Liver (tissue), 9 donors: Measurements from ENCODE around the gene KCNQ1. TPM values are rescaled to one million over a fixed set of nuclear protein-coding genes. Genes with fewer than 3 reads are reported as not detected.

Source experiments
- DNase-seq: peaks from one replicate; pipeline ENCODE4 v3.0.0-alpha.2; 2017; ENCODE audit warnings: low spot score
- H3K27ac ChIP-seq, 2 donors: one replicate each; pipeline ENCODE4 v1.7.0; 2013; ENCODE audit warnings: inconsistent platforms in 2 of 2, low read length in 2 of 2, control low read depth in 1 of 2, low read depth in 1 of 2, mild to moderate bottlenecking in 1 of 2
- H3K27me3 ChIP-seq, 4 donors: one replicate each; pipeline versions ENCODE4 v1.6.1 to v1.7.0; 2013; ENCODE audit warnings: low read length in 3 of 4, inconsistent platforms in 1 of 4, mild to moderate bottlenecking in 1 of 4, moderate library complexity in 1 of 4; ENCODE audit not compliant: control insufficient read depth in 4 of 4, insufficient read depth in 4 of 4
- H3K36me3 ChIP-seq, 4 donors: one replicate each; pipeline versions ENCODE4 v1.6.1 to v1.7.0; 2013; ENCODE audit warnings: low read length in 3 of 4, mild to moderate bottlenecking in 3 of 4, low read depth in 1 of 4, moderate library complexity in 1 of 4; ENCODE audit not compliant: control insufficient read depth in 4 of 4, insufficient read depth in 3 of 4
- H3K4me1 ChIP-seq, 4 donors: one replicate each; pipeline versions ENCODE4 v1.6.1 to v1.7.0; 2013; ENCODE audit warnings: low read length in 3 of 4, mild to moderate bottlenecking in 3 of 4, moderate library complexity in 1 of 4; ENCODE audit not compliant: control insufficient read depth in 4 of 4, insufficient read depth in 4 of 4
- H3K4me3 ChIP-seq, 3 donors: one replicate each; pipeline versions ENCODE4 v1.6.1 to v1.7.0; 2013; ENCODE audit warnings: low read length in 3 of 3, control low read depth in 1 of 3, low read depth in 1 of 3, mild to moderate bottlenecking in 1 of 3
- H3K9ac ChIP-seq, 2 donors: one replicate each; pipeline ENCODE4 v1.7.0; 2013; ENCODE audit warnings: low read length in 2 of 2, mild to moderate bottlenecking in 2 of 2, moderate library complexity in 2 of 2, control low read depth in 1 of 2, low read depth in 1 of 2
- H3K9me3 ChIP-seq, 4 donors: one replicate each; pipeline versions ENCODE4 v1.6.1 to v1.7.0; 2013; ENCODE audit warnings: low read length in 3 of 4; ENCODE audit not compliant: control insufficient read depth in 4 of 4
- CTCF ChIP-seq: fragments of 150-350 bp; IDR thresholded peaks from 2 replicates; pipeline ENCODE4 v1.5.1; 2017; ENCODE audit warnings: improper control_type of control experiment, low read depth, low read length; ENCODE audit not compliant: missing input control
- EGR1 ChIP-seq, 2 donors: IDR thresholded peaks; 2 replicates each; pipeline ENCODE4 v1.6.1; 2016 to 2018; ENCODE audit warnings: antibody characterized with exemption in 2 of 2, low read depth in 2 of 2
- FOXA1 ChIP-seq: IDR thresholded peaks from 2 replicates; pipeline ENCODE4 v1.6.1; 2016; ENCODE audit warnings: antibody characterized with exemption
- FOXA2 ChIP-seq: IDR thresholded peaks from 2 replicates; pipeline ENCODE4 v1.6.1; 2016; ENCODE audit warnings: antibody characterized with exemption
- GABPA ChIP-seq, 2 donors: IDR thresholded peaks in 1 of 2; conservative IDR thresholded peaks in 1 of 2; 2 replicates each; pipeline ENCODE4 v1.6.1; 2016; ENCODE audit warnings: antibody characterized with exemption in 2 of 2, mild to moderate bottlenecking in 1 of 2, moderate library complexity in 1 of 2
- HNF4A ChIP-seq, 2 donors: conservative IDR thresholded peaks; 2 replicates each; pipeline ENCODE4 v1.6.1; 2016; ENCODE audit warnings: antibody characterized with exemption in 2 of 2, mild to moderate bottlenecking in 2 of 2
- HNF4G ChIP-seq: IDR thresholded peaks from 2 replicates; pipeline ENCODE4 v1.6.1; 2016; ENCODE audit warnings: antibody characterized with exemption
- JUND ChIP-seq, 2 donors: IDR thresholded peaks; 2 replicates each; pipeline ENCODE4 v1.6.1; 2016; ENCODE audit warnings: antibody characterized with exemption in 2 of 2
- NR2F2 ChIP-seq: IDR thresholded peaks from 2 replicates; pipeline ENCODE4 v1.6.1; 2016; ENCODE audit warnings: antibody characterized with exemption
- RAD21 ChIP-seq, 2 donors: IDR thresholded peaks; 2 replicates each; pipeline ENCODE4 v1.6.1; 2016; ENCODE audit warnings: antibody characterized with exemption in 2 of 2, mild to moderate bottlenecking in 2 of 2
- RXRA ChIP-seq, 2 donors: IDR thresholded peaks; 2 replicates each; pipeline ENCODE4 v1.6.1; 2017 to 2018; ENCODE audit warnings: antibody characterized with exemption in 2 of 2, mild to moderate bottlenecking in 1 of 2
- SP1 ChIP-seq: IDR thresholded peaks from 2 replicates; pipeline ENCODE4 v1.6.1; 2018; ENCODE audit warnings: antibody characterized with exemption, mild to moderate bottlenecking
- TAF1 ChIP-seq: conservative IDR thresholded peaks from 2 replicates; pipeline ENCODE4 v1.6.1; 2016; ENCODE audit warnings: antibody characterized with exemption, mild to moderate bottlenecking
- YY1 ChIP-seq: IDR thresholded peaks from 2 replicates; pipeline ENCODE4 v1.6.1; 2016; ENCODE audit warnings: antibody characterized with exemption, mild to moderate bottlenecking
- WGBS: extraction: QIAGEN DNeasy Blood & Tissue Kit; methylation state at CpG from one replicate; pipeline ENCODE4 v1.1.7; 2013; 5-methylcytosine and 5-hydroxymethylcytosine counted together
- polyA plus RNA-seq, 2 donors: library from polyadenylated mRNA; stranded (reverse) in 1 of 2; unstranded in 1 of 2; fragments of 200-250 nt in 1 of 2; fragments of >200 nt in 1 of 2; fragmentation: Nextera tagmentation in 1 of 2; extraction: Ambion mirVana in 1 of 2; gene quantifications; one replicate each; pipeline versions ENCODE4 v1.2.1 to v1.2.3, GENCODE V29; 2013 to 2015
- total RNA-seq, 2 donors: library from RNA; depleted of rRNA; stranded (reverse); fragments of >200 nt; gene quantifications; one replicate each; pipeline ENCODE4 v1.2.3, GENCODE V29; 2014
- TF ChIP-seq, protein P1 (sequence below): IDR thresholded peaks from 2 replicates; pipeline ENCODE4 v1.6.1; 2016; ENCODE audit warnings: antibody characterized with exemption
- TF ChIP-seq, protein P2 (sequence below): IDR thresholded peaks from 2 replicates; pipeline ENCODE4 v1.6.1; 2016; ENCODE audit warnings: antibody characterized with exemption
- TF ChIP-seq, protein P3 (sequence below): IDR thresholded peaks from 2 replicates; pipeline ENCODE4 v1.6.1; 2016; ENCODE audit warnings: antibody characterized with exemption, mild to moderate bottlenecking
- donor health status: healthy.
- donor health status: healthy.
- donor health status: healthy.
- donor health status: healthy.
- donor health status: healthy.

The KCNQ1 gene
- total and polyA plus RNA-seq, 4 donors, result 0.31 to 2.2 (median 1.5) TPM

- DNase-seq, result no peak
- H3K27ac ChIP-seq, result no peak overlapping the region
Observed at GRCh38 chr11:2804189-2804588, 359.4 kb downstream of the KCNQ1 start.

DNA sequence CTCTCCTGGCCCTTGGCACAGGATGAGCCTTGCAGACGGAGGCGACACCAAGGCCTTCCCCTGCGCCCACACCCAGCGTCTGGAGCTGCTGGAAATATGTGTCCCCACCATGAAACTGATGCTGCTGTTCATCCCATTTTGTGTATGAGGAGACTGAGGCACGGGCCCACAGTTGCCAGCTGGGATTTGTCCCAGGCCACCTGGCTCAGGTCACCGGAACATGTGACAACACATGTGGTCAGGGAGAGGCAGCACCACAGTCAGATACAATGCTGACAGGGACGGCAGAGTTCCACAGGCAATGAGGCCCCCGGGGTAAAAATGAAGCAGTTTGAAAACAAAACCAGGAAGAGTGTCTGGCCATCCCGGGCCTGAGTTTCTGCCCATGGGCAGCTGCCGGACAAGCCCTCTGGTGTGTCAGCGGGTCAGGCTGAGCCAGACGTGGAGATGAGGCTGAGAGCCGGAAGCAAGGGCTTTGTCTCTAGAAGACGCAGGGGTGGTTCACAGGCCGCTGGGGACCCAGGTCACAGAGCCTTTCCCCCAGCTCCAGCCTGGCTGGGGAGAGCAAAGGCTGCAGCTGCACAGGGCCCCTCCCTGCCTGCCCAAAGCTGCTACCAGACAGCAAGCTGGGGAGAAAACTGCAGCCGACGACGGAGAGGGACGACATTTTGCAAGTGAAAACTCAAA lies 360.0 kb downstream of the KCNQ1 start:
- no peak overlapping the region for H3K27ac ChIP-seq
- no peaks in the 10 kb centered on the region for H3K36me3 ChIP-seq
- H3K9me3 ChIP-seq, result peaks cover 0 to 6% (median 4%) of the 10 kb centered on the region in 4 donors
- no peak for DNase-seq
- H3K4me3 ChIP-seq, result no peak overlapping the region
- H3K9ac ChIP-seq, result no peak overlapping the region
- 80% methylated on average over 19 of the region's 19 CpGs for WGBS
- TF ChIP-seq GABPA (IDR thresholded peaks at IDR 0.05 in 1 of 2, conservative IDR thresholded peaks at IDR 0.05 in 1 of 2), result no peak
- no peak for TF ChIP-seq HNF4G
- TF ChIP-seq, protein P1, sequence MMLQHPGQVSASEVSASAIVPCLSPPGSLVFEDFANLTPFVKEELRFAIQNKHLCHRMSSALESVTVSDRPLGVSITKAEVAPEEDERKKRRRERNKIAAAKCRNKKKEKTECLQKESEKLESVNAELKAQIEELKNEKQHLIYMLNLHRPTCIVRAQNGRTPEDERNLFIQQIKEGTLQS, result no peak
- no peak for TF ChIP-seq FOXA2
- no peak for TF ChIP-seq YY1
- no peak for TF ChIP-seq CTCF
- no peak for TF ChIP-seq EGR1 (IDR thresholded peaks at IDR 0.05; ENCODE audit: low read depth in 2 of 2)
- TF ChIP-seq SP1, result no peak
- no peak for TF ChIP-seq RXRA (IDR thresholded peaks at IDR 0.05)
- no peak for TF ChIP-seq HNF4A (conservative IDR thresholded peaks at IDR 0.05)
- TF ChIP-seq, protein P2, sequence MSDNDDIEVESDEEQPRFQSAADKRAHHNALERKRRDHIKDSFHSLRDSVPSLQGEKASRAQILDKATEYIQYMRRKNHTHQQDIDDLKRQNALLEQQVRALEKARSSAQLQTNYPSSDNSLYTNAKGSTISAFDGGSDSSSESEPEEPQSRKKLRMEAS, result no peak
- no peak for TF ChIP-seq RAD21 (IDR thresholded peaks at IDR 0.05)
- no peak for TF ChIP-seq TAF1
- H3K4me1 ChIP-seq, result no peaks in the 10 kb centered on the region
- no peaks in the 10 kb centered on the region for H3K27me3 ChIP-seq

More at GRCh38 chr11:2804189-2804588, 359.4 kb downstream of the KCNQ1 start:
- Histone ChIP-seq H3K4me3 (no peak overlapping the region), H3K4me1 (no peaks in the 10 kb centered on the region), H3K36me3 (no peaks in the 10 kb centered on the region), H3K27me3 (no peaks in the 10 kb centered on the region), H3K9me3 (peaks cover 0 to 4% (median 2%) of the 10 kb centered on the region in 4 donors), H3K9ac (no peak overlapping the region)
- WGBS, result 85% methylated on average over 10 of the region's 10 CpGs
- TF ChIP-seq JUND (IDR thresholded peaks at IDR 0.05) (no peak), TAF1 (no peak), NR2F2 (no peak)
- TF ChIP-seq, protein P2, result no peak

DNA sequence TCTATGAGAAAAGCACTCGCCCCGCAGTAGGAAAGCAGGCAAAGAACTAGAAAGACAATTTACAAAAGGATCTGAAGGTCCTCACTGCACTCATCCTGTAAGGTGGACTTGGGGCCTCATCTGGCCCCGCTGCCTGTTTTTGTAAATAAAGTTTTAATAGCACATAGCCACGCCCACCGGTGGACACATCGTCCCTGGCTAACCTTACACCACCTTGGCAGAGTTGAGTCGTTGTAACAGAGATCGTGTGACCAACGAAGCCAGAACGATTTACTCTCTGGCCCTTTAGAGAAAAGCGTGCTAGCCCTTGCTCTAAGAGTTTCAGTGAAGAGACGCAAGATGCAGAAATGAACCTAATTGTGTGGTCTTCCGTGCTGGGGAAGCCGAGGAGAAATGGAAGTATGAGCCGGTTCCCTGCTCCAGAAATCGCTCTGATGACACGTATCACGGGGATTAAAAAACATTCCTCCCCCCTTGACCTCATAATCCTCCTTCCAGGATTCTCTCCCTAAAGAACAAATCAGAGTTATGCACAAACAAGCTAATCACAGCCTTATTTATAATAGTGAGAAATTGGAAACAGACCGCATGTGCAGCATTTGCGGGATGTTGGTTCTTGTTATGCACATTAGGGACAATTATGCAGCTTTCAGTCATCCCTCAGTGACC lies 360.7 kb downstream of the KCNQ1 start:
- Histone ChIP-seq H3K27me3 (no peaks in the 10 kb centered on the region), H3K4me1 (no peaks in the 10 kb centered on the region), H3K27ac (no peak overlapping the region), H3K36me3 (no peaks in the 10 kb centered on the region), H3K9me3 (peaks cover 0 to 6% (median 4%) of the 10 kb centered on the region in 4 donors), H3K4me3 (no peak overlapping the region), H3K9ac (no peak overlapping the region)
- no peak for DNase-seq
- 86% methylated on average over 20 of the region's 20 CpGs for WGBS
- TF ChIP-seq FOXA1, result no peak
- no peak for TF ChIP-seq HNF4G
- TF ChIP-seq RAD21 (IDR thresholded peaks at IDR 0.05), result no peak
- TF ChIP-seq, protein P1, result no peak
- no peak for TF ChIP-seq NR2F2
- TF ChIP-seq, protein P3, sequence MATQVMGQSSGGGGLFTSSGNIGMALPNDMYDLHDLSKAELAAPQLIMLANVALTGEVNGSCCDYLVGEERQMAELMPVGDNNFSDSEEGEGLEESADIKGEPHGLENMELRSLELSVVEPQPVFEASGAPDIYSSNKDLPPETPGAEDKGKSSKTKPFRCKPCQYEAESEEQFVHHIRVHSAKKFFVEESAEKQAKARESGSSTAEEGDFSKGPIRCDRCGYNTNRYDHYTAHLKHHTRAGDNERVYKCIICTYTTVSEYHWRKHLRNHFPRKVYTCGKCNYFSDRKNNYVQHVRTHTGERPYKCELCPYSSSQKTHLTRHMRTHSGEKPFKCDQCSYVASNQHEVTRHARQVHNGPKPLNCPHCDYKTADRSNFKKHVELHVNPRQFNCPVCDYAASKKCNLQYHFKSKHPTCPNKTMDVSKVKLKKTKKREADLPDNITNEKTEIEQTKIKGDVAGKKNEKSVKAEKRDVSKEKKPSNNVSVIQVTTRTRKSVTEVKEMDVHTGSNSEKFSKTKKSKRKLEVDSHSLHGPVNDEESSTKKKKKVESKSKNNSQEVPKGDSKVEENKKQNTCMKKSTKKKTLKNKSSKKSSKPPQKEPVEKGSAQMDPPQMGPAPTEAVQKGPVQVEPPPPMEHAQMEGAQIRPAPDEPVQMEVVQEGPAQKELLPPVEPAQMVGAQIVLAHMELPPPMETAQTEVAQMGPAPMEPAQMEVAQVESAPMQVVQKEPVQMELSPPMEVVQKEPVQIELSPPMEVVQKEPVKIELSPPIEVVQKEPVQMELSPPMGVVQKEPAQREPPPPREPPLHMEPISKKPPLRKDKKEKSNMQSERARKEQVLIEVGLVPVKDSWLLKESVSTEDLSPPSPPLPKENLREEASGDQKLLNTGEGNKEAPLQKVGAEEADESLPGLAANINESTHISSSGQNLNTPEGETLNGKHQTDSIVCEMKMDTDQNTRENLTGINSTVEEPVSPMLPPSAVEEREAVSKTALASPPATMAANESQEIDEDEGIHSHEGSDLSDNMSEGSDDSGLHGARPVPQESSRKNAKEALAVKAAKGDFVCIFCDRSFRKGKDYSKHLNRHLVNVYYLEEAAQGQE, result no peak
- TF ChIP-seq HNF4A (conservative IDR thresholded peaks at IDR 0.05), result no peak
- no peak for TF ChIP-seq FOXA2
- TF ChIP-seq CTCF, result no peak
- TF ChIP-seq TAF1, result no peak
